Loucy (cell line): ENCODE measurements around the gene INHBC.

Experiments used
- H2AFZ ChIP-seq: fragments of 200-600 bp; sonication (generic); 2 replicates; pipeline ENCODE4 v1.6.0; 2016; ENCODE audit warnings: antibody characterized with exemption, mild to moderate bottlenecking, low read length, moderate library complexity
- H3F3A ChIP-seq: fragments of 200-600 bp; 2 replicates; pipeline ENCODE4 v1.6.0; 2016; ENCODE audit warnings: antibody characterized with exemption, low read depth, mild to moderate bottlenecking
- H3K27me3 ChIP-seq: fragments of 200-600 bp; sonication (generic); 2 replicates; pipeline ENCODE4 v1.6.1; 2014; ENCODE audit warnings: low read length, mild to moderate bottlenecking; ENCODE audit not compliant: insufficient read depth, poor library complexity, severe bottlenecking
- H3K36me3 ChIP-seq: fragments of 200-600 bp; sonication (generic); 2 replicates; pipeline ENCODE4 v1.6.1; 2016; ENCODE audit warnings: low read length; ENCODE audit not compliant: insufficient read depth
- H3K4me1 ChIP-seq: fragments of 200-600 bp; sonication (generic); 2 replicates; pipeline ENCODE4 v1.5.1; 2014; ENCODE audit warnings: low read length, mild to moderate bottlenecking; ENCODE audit not compliant: insufficient read depth, poor library complexity, severe bottlenecking
- H3K4me2 ChIP-seq: fragments of 200-600 bp; sonication (generic); 2 replicates; pipeline ENCODE4 v1.6.0; 2014; ENCODE audit warnings: antibody characterized with exemption, low read length, low read depth, mild to moderate bottlenecking; ENCODE audit not compliant: poor library complexity, severe bottlenecking
- H3K4me3 ChIP-seq: fragments of 200-600 bp; sonication (generic); 2 replicates; pipeline ENCODE4 v1.5.1; 2014; ENCODE audit warnings: low read length, mild to moderate bottlenecking, mixed read lengths; ENCODE audit not compliant: poor library complexity, severe bottlenecking
- H3K79me2 ChIP-seq: fragments of 200-600 bp; sonication (generic); 2 replicates; pipeline ENCODE4 v1.6.1; 2014; ENCODE audit warnings: low read length; ENCODE audit not compliant: insufficient read depth
- H3K9ac ChIP-seq: fragments of 200-600 bp; sonication (generic); 2 replicates; pipeline ENCODE4 v1.6.0; 2014; ENCODE audit warnings: mild to moderate bottlenecking, low read depth, low read length, moderate library complexity; ENCODE audit not compliant: poor library complexity, severe bottlenecking
- H3K9me2 ChIP-seq: fragments of 200-600 bp; sonication (generic); replicated peaks from 2 replicates; pipeline ENCODE4 v1.6.1; 2016; ENCODE audit warnings: low read depth, low read length, mixed read lengths
- H3K9me3 ChIP-seq: fragments of 200-600 bp; sonication (generic); 2 replicates; pipeline ENCODE4 v1.6.1; 2014; ENCODE audit warnings: mild to moderate bottlenecking, antibody characterized with exemption, low read length, low read depth; ENCODE audit not compliant: insufficient read depth
- H4K20me1 ChIP-seq: fragments of 200-600 bp; sonication (generic); 2 replicates; pipeline ENCODE4 v1.6.0; 2014; ENCODE audit warnings: antibody characterized with exemption, low read length, mild to moderate bottlenecking; ENCODE audit not compliant: insufficient read depth, poor library complexity, severe bottlenecking
- EZH2phosphoT487 ChIP-seq: fragments of 200-600 bp; IDR thresholded peaks from 2 replicates; pipeline ENCODE4 v1.6.1; 2018; ENCODE audit warnings: antibody characterized with exemption, mild to moderate bottlenecking, moderate library complexity, borderline replicate concordance
- TF ChIP-seq, protein P1 (sequence below): fragments of 200-600 bp; sonication (generic); conservative IDR thresholded peaks from 2 replicates; pipeline ENCODE4 v1.5.1; 2014; ENCODE audit warnings: mild to moderate bottlenecking, antibody characterized with exemption, low read length

INHBC gene

DNA sequence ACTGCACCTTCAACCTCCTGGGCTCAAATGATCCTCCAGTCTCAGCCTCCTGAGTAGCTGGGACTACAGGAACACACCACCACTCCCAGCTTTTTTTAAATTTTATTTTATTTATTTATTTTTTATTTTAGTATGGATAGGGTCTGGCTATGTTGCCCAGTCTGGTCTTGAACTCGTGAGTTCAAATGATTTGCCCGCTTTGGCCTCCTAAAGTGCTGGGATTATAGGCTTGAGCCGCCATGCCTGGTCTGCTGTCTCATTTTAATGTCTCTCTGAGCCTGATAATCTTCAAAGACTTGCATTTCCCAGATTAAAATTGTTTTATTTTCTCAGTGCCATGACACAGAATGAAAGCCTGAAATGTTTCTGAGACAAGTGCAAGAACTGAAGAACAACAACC lies 1.2 kb upstream of the INHBC start:
- Histone ChIP-seq H3K9me3 (no peaks in the 10 kb centered on the region), H4K20me1 (peaks cover 5% of the 10 kb centered on the region), H3K9ac (no peak overlapping the region), H3K4me3 (no peak overlapping the region), H3F3A (peaks cover 2% of the 10 kb centered on the region; the same call in 1 of the 2 replicates), H3K79me2 (peaks cover 30% of the 10 kb centered on the region), H3K4me2 (no peak overlapping the region), H3K27me3 (no peaks in the 10 kb centered on the region), H3K4me1 (peaks cover 39% of the 10 kb centered on the region), H3K9me2 (no peaks in the 10 kb centered on the region), H3K36me3 (no peaks in the 10 kb centered on the region), H2AFZ (no peak overlapping the region)
- no peak for TF ChIP-seq EZH2phosphoT487
- TF ChIP-seq, protein P1, sequence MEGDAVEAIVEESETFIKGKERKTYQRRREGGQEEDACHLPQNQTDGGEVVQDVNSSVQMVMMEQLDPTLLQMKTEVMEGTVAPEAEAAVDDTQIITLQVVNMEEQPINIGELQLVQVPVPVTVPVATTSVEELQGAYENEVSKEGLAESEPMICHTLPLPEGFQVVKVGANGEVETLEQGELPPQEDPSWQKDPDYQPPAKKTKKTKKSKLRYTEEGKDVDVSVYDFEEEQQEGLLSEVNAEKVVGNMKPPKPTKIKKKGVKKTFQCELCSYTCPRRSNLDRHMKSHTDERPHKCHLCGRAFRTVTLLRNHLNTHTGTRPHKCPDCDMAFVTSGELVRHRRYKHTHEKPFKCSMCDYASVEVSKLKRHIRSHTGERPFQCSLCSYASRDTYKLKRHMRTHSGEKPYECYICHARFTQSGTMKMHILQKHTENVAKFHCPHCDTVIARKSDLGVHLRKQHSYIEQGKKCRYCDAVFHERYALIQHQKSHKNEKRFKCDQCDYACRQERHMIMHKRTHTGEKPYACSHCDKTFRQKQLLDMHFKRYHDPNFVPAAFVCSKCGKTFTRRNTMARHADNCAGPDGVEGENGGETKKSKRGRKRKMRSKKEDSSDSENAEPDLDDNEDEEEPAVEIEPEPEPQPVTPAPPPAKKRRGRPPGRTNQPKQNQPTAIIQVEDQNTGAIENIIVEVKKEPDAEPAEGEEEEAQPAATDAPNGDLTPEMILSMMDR: no peak

DNA sequence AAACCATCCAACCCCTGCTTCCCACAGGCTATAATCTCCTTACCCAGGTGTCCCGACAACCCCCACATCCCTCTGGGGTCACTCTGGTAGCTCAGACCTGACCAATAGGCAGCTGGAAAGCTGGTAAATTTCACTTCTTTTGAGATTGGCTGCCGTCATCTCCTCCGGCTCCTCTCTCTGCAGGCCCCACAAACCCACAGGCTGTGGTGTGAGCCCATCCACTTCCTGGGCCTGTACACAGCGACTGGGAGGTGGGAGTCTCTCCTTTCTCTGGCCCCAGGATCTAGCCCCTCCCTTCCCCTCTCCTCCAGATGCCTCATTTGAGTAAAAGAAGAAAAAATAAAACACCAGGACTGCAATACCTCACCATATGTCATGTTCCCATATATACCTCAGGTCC lies 709 bp downstream of the INHBC start:
- Histone ChIP-seq H3K9ac (peak overlapping the region; percentile 77), H3K9me2 (no peaks in the 10 kb centered on the region), H3K4me3 (peak overlapping the region; percentile 73), H3K4me1 (peaks cover 26% of the 10 kb centered on the region), H3K4me2 (peak overlapping the region; percentile 78), H3F3A (peaks cover 2% of the 10 kb centered on the region; the same call in 1 of the 2 replicates), H3K36me3 (no peaks in the 10 kb centered on the region), H2AFZ (peak overlapping the region; percentile 86), H3K27me3 (no peaks in the 10 kb centered on the region), H3K9me3 (no peaks in the 10 kb centered on the region), H3K79me2 (peaks cover 12% of the 10 kb centered on the region), H4K20me1 (peaks cover under 1% of the 10 kb centered on the region)
- TF ChIP-seq, protein P1: no peak
- TF ChIP-seq EZH2phosphoT487: no peak

DNA sequence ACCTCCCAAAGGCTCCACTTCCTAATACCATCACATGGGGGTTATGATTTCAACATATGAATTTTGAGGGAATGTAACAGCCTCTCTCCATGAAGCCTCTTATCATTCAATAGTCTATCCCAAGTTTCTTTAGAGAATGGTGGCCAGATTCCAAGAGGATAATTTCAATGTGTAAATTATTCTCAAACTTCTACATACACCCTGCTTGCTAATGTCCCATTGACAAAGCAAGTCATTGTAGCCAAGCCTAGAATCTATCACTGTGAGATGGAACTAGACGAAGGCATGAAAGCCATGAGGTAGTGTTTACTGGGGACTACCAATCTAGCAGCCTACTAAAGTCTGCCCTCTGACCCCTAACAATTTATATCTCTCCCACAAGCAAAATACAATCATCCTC lies 3.8 kb downstream of the INHBC start:
- H3K9me2 ChIP-seq: no peaks in the 10 kb centered on the region
- no peaks in the 10 kb centered on the region for H3K36me3 ChIP-seq
- no peaks in the 10 kb centered on the region for H3K9me3 ChIP-seq
- no peak overlapping the region for H3K4me2 ChIP-seq
- H3K9ac ChIP-seq: no peak overlapping the region
- peaks cover 13% of the 10 kb centered on the region for H3K4me1 ChIP-seq
- H3K4me3 ChIP-seq: no peak overlapping the region
- no peak overlapping the region for H2AFZ ChIP-seq
- no peaks in the 10 kb centered on the region for H4K20me1 ChIP-seq
- TF ChIP-seq, protein P1: no peak
- no peak for TF ChIP-seq EZH2phosphoT487
- H3K27me3 ChIP-seq: no peaks in the 10 kb centered on the region
- H3K79me2 ChIP-seq: no peaks in the 10 kb centered on the region
- H3F3A ChIP-seq: peaks cover 2% of the 10 kb centered on the region; the same call in 1 of the 2 replicates
